COLO829 (cell line): ENCODE results near the gene SRM.
A peak's percentile ranks its signal among the peaks of the same experiment; 100 is the strongest.

Source experiments
- DNase-seq: peaks from one replicate; pipeline ENCODE4 v3.0.0; 2012; ENCODE audit warnings: low spot score

SRM gene

DNA sequence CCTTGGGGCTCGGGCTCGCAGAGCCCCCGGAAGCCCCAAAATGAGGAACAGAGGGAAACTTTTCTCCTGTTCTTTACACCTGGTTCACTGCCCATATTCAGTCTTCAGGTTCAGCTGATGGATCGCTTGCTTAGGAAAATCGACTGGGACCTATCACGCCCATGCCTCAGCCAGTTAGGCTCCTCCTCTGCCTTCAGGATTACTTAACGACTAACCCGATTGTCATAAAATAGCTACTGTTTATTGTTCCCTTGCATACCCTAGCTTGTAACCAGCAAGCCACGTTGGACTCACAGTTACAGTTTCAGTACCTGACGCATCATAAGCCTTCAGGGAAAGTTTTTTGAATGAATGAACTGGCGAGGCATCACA, 46.7 kb downstream of the SRM start:
- DNase-seq, result peak; percentile 53

DNA sequence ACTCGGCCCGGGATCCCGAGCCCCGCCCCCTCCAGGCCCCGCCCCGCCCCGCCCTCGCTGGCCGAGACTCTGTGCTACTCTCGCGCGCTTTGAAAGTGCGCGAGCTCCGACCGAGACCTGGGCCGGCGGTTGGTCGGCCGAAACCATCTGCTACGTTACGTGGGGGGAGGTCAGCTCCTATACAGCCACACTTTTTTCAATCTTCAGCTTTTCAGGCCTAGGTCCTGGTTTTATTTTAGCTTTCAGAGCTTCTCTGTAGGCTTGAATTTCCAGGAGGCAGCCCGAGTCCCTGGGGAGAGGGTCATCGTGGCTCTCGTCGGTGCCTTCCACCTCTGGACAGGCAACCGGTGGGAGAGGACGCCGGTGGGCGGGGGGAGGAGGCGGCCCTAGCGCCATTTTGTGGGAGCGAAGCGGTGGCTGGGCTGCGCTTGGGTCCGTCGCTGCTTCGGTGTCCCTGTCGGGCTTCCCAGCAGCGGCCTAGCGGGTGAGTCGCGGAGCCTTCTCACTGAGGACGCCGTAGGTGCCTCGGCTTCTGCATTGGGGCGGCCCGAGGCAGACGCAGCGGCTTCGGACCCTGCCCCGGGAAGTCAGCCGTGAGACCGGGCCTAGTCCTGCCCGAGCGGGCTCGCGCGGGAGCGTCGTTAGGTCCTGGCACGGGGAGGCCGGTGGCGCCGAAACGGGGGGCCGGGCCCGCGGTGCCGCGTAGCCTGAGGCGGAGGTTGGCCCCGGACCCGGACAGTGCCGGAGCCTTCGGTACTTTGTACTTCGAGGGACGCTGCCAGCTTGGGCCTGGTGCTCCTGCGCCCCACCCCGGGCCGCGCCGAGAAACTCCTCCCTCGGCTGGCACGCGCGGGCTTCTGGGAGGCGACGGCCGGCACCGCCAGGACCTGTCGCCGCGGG, 47.3 kb downstream of the SRM start, which contains the start of gene TARDBP:
Gene TARDBP (plus strand): TSS at position 395 of the 900 bp plus-strand sequence. CDS start 1,074 bp downstream, outside the sequence.
- DNase-seq, result peak; percentile 95
